GM21717 (cell line): ENCODE data around the gene ZC3H7B.
A peak's percentile ranks its signal among the peaks of the same experiment; 100 is the strongest.
"Not testable (repeated sequence)": the region's sequence is repeated elsewhere in the genome, so short reads cannot be mapped to it uniquely, and the experiment has no call there.

Experiments
- ATAC-seq: cut with Tn5 transposase; IDR thresholded peaks from one replicate; pipeline ENCODE4 v1.9.1; 2021; ENCODE audit warnings: mild to moderate bottlenecking, moderate library complexity; ENCODE audit not compliant: unreplicated experiment

Gene ZC3H7B

GRCh38 chr22:41301085-41302020 is at the start of gene ZC3H7B:
ZC3H7B (plus strand) TSS chr22:41301525; CDS start chr22:41320661, 19,136 bp downstream.
- peak; percentile 78 for ATAC-seq

GRCh38 chr22:41252365-41252764 is 49.0 kb upstream of the ZC3H7B start:
- no peak for ATAC-seq

GRCh38 chr22:41254230-41254629 is 47.1 kb upstream of the ZC3H7B start:
- ATAC-seq, result no peak

- no peak for ATAC-seq
Measured at GRCh38 chr22:41256254-41257253, 44.8 kb upstream of the ZC3H7B start.

- no peak for ATAC-seq
Measured at GRCh38 chr22:41257696-41258095, 43.6 kb upstream of the ZC3H7B start.

GRCh38 chr22:41259756-41260155 is 41.6 kb upstream of the ZC3H7B start:
- ATAC-seq, result not testable (repeated sequence)

- ATAC-seq, result no peak
Measured at GRCh38 chr22:41260871-41261270, 40.5 kb upstream of the ZC3H7B start.

- ATAC-seq, result no peak
Measured at GRCh38 chr22:41261541-41262249, 39.6 kb upstream of the ZC3H7B start.

- no peak for ATAC-seq
Measured at GRCh38 chr22:41262250-41262765, 39.0 kb upstream of the ZC3H7B start.

- no peak for ATAC-seq
Measured at GRCh38 chr22:41263704-41264103, 37.6 kb upstream of the ZC3H7B start.

- ATAC-seq, result no peak
Measured at GRCh38 chr22:41264408-41264941, 36.9 kb upstream of the ZC3H7B start.

GRCh38 chr22:41267958-41268357 is 33.4 kb upstream of the ZC3H7B start:
- ATAC-seq, result no peak

- ATAC-seq, result no peak
Measured at GRCh38 chr22:41271787-41272186, 29.5 kb upstream of the ZC3H7B start.

- no peak for ATAC-seq
Measured at GRCh38 chr22:41273128-41273527, 28.2 kb upstream of the ZC3H7B start.

- no peak for ATAC-seq
Measured at GRCh38 chr22:41274856-41275255, 26.5 kb upstream of the ZC3H7B start.

- ATAC-seq, result no peak
Measured at GRCh38 chr22:41280065-41280464, 21.3 kb upstream of the ZC3H7B start.

- ATAC-seq, result no peak
Measured at GRCh38 chr22:41280854-41281253, 20.5 kb upstream of the ZC3H7B start.

- no peak for ATAC-seq
Measured at GRCh38 chr22:41284465-41284864, 16.9 kb upstream of the ZC3H7B start.

- peak; percentile 25 for ATAC-seq
Measured at GRCh38 chr22:41285441-41285819, 15.9 kb upstream of the ZC3H7B start.
